ENCODE measurements around the gene PPM1J. TPM values are rescaled to one million over a fixed set of nuclear protein-coding genes. Genes with fewer than 3 reads are reported as not detected.

The PPM1J gene
- total and polyA plus RNA-seq, 9 of the 15 experiments (the other 6 are each of a cell fraction or from before 2014, with no cell fraction given) = 0.25 to 10.5 (median 4.2) TPM

DNA sequence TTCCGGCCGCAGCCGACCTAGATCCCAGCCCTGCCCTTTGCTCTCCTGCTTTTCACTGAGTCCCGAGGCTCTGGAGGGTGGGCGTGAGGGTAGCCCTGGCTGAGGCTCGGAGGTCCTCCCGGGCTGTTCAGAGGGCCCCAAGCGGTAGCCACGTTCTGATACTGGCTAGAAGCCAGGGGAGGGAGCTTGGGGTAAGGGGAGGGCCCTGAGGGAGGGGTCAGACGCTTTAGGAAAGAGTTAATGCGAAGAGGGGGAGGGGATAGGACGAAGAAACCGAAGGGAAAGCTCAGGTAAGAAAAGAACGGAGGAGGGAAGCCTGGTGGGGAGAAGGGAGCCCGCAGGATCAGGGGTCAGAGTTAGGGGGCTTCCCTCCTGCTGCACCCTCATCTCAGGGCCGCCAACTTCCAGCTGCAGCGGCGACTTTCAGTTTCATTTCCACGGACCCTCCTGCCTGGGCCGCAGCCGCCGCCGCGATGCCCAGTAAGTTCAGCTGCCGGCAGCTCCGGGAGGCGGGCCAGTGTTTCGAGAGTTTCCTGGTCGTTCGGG is 40.6 kb downstream of the PPM1J start, which contains the start of gene MOV10 (continued):
- TF ChIP-seq, protein P1, sequence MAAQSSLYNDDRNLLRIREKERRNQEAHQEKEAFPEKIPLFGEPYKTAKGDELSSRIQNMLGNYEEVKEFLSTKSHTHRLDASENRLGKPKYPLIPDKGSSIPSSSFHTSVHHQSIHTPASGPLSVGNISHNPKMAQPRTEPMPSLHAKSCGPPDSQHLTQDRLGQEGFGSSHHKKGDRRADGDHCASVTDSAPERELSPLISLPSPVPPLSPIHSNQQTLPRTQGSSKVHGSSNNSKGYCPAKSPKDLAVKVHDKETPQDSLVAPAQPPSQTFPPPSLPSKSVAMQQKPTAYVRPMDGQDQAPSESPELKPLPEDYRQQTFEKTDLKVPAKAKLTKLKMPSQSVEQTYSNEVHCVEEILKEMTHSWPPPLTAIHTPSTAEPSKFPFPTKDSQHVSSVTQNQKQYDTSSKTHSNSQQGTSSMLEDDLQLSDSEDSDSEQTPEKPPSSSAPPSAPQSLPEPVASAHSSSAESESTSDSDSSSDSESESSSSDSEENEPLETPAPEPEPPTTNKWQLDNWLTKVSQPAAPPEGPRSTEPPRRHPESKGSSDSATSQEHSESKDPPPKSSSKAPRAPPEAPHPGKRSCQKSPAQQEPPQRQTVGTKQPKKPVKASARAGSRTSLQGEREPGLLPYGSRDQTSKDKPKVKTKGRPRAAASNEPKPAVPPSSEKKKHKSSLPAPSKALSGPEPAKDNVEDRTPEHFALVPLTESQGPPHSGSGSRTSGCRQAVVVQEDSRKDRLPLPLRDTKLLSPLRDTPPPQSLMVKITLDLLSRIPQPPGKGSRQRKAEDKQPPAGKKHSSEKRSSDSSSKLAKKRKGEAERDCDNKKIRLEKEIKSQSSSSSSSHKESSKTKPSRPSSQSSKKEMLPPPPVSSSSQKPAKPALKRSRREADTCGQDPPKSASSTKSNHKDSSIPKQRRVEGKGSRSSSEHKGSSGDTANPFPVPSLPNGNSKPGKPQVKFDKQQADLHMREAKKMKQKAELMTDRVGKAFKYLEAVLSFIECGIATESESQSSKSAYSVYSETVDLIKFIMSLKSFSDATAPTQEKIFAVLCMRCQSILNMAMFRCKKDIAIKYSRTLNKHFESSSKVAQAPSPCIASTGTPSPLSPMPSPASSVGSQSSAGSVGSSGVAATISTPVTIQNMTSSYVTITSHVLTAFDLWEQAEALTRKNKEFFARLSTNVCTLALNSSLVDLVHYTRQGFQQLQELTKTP (IDR thresholded peaks at IDR 0.05; ENCODE audit: low read depth in 1 of 2, partially characterized antibody in 2 of 2) = peak; percentile 30 to 81
- TF ChIP-seq IRF2 (CRISPR knock-in tag; IDR thresholded peaks at IDR 0.05) = peak; percentile 96
- TF ChIP-seq DIDO1 (tag; IDR thresholded peaks at IDR 0.05; ENCODE audit: low read depth) = no peak
- TF ChIP-seq, protein P2, sequence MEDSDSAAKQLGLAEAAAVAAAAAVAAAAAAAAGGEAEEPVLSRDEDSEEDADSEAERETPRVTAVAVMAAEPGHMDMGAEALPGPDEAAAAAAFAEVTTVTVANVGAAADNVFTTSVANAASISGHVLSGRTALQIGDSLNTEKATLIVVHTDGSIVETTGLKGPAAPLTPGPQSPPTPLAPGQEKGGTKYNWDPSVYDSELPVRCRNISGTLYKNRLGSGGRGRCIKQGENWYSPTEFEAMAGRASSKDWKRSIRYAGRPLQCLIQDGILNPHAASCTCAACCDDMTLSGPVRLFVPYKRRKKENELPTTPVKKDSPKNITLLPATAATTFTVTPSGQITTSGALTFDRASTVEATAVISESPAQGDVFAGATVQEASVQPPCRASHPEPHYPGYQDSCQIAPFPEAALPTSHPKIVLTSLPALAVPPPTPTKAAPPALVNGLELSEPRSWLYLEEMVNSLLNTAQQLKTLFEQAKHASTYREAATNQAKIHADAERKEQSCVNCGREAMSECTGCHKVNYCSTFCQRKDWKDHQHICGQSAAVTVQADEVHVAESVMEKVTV (CRISPR knock-in tag; IDR thresholded peaks at IDR 0.05) = 0 out of 2 replicates have a peak, but pooled peaks have one; percentile 22
- TF ChIP-seq, protein P3, sequence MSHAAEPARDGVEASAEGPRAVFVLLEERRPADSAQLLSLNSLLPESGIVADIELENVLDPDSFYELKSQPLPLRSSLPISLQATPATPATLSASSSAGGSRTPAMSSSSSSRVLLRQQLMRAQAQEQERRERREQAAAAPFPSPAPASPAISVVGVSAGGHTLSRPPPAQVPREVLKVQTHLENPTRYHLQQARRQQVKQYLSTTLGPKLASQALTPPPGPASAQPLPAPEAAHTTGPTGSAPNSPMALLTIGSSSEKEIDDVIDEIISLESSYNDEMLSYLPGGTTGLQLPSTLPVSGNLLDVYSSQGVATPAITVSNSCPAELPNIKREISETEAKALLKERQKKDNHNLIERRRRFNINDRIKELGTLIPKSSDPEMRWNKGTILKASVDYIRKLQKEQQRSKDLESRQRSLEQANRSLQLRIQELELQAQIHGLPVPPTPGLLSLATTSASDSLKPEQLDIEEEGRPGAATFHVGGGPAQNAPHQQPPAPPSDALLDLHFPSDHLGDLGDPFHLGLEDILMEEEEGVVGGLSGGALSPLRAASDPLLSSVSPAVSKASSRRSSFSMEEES (CRISPR knock-in tag; IDR thresholded peaks at IDR 0.05) = no peak; the same call in 1 of the 2 replicates
- TF ChIP-seq ZBTB17 (CRISPR knock-in tag; IDR thresholded peaks at IDR 0.05) = peak; percentile 79
- 0 out of 2 replicates have a peak, but pooled peaks have one; percentile 65 for TF ChIP-seq ZNF586 (CRISPR knock-in tag; conservative IDR thresholded peaks at IDR 0.05)
- TF ChIP-seq SMAD1 (IDR thresholded peaks at IDR 0.05; ENCODE audit: low read depth, low read length, partially characterized antibody) = peak; percentile 78
- peak; percentile 72; the same call in 1 of the 2 replicates for TF ChIP-seq ZBTB7A (IDR thresholded peaks at IDR 0.05; ENCODE audit: borderline replicate concordance, control insufficient read depth, low read depth, low read length)
- TF ChIP-seq ZNF174 (CRISPR knock-in tag; IDR thresholded peaks at IDR 0.05) = no peak
- TF ChIP-seq, protein P4, sequence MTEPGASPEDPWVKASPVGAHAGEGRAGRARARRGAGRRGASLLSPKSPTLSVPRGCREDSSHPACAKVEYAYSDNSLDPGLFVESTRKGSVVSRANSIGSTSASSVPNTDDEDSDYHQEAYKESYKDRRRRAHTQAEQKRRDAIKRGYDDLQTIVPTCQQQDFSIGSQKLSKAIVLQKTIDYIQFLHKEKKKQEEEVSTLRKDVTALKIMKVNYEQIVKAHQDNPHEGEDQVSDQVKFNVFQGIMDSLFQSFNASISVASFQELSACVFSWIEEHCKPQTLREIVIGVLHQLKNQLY (CRISPR knock-in tag; conservative IDR thresholded peaks at IDR 0.05) = peak; percentile 21 to 88; a peak in 1 of 4 replicates
- peak; percentile 91 for TF ChIP-seq ZFX (CRISPR knock-in tag; IDR thresholded peaks at IDR 0.05)
- TF ChIP-seq, protein P5, sequence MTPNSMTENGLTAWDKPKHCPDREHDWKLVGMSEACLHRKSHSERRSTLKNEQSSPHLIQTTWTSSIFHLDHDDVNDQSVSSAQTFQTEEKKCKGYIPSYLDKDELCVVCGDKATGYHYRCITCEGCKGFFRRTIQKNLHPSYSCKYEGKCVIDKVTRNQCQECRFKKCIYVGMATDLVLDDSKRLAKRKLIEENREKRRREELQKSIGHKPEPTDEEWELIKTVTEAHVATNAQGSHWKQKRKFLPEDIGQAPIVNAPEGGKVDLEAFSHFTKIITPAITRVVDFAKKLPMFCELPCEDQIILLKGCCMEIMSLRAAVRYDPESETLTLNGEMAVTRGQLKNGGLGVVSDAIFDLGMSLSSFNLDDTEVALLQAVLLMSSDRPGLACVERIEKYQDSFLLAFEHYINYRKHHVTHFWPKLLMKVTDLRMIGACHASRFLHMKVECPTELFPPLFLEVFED (CRISPR knock-in tag; conservative IDR thresholded peaks at IDR 0.05) = peak; percentile 85
- peak; percentile 46 for TF ChIP-seq XRCC5 (IDR thresholded peaks at IDR 0.05; ENCODE audit: low read depth, low read length)
- TF ChIP-seq, protein P6, sequence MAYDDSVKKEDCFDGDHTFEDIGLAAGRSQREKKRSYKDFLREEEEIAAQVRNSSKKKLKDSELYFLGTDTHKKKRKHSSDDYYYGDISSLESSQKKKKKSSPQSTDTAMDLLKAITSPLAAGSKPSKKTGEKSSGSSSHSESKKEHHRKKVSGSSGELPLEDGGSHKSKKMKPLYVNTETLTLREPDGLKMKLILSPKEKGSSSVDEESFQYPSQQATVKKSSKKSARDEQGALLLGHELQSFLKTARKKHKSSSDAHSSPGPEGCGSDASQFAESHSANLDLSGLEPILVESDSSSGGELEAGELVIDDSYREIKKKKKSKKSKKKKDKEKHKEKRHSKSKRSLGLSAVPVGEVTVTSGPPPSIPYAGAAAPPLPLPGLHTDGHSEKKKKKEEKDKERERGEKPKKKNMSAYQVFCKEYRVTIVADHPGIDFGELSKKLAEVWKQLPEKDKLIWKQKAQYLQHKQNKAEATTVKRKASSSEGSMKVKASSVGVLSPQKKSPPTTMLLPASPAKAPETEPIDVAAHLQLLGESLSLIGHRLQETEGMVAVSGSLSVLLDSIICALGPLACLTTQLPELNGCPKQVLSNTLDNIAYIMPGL (CRISPR knock-in tag; IDR thresholded peaks at IDR 0.05) = no peak
